DOHH2 (cell line): ENCODE results near the gene SAMD5.

Experiments used
- H3F3A ChIP-seq: fragments of 200-600 bp; sonication (generic), shearing (Covaris generic); 2 replicates; pipeline ENCODE4 v1.6.0; 2016; ENCODE audit warnings: antibody characterized with exemption, mild to moderate bottlenecking; ENCODE audit not compliant: control insufficient read depth, insufficient read depth
- H3K27ac ChIP-seq: fragments of 200-600 bp; sonication (generic); 2 replicates; pipeline ENCODE4 v1.5.1; 2014; ENCODE audit warnings: low read depth, mild to moderate bottlenecking, low read length, moderate library complexity
- H3K27me3 ChIP-seq: fragments of 200-600 bp; sonication (generic); 2 replicates; pipeline ENCODE4 v1.6.1; 2014; ENCODE audit warnings: mild to moderate bottlenecking, low read length, mixed read lengths; ENCODE audit not compliant: control insufficient read depth
- H3K36me3 ChIP-seq: fragments of 200-600 bp; sonication (generic); 2 replicates; pipeline ENCODE4 v1.6.1; 2014; ENCODE audit warnings: mild to moderate bottlenecking, low read length, moderate library complexity, mixed read lengths; ENCODE audit not compliant: control insufficient read depth
- H3K4me1 ChIP-seq: fragments of 200-600 bp; sonication (generic); 2 replicates; pipeline ENCODE4 v1.6.1; 2014; ENCODE audit warnings: mild to moderate bottlenecking, low read length, mixed read lengths; ENCODE audit not compliant: control insufficient read depth
- H3K4me2 ChIP-seq: fragments of 200-600 bp; sonication (generic); 2 replicates; pipeline ENCODE4 v1.6.0; 2014; ENCODE audit warnings: mild to moderate bottlenecking, low read length, moderate library complexity
- H3K4me3 ChIP-seq: fragments of 200-600 bp; sonication (generic); 2 replicates; pipeline ENCODE4 v1.5.1; 2014; ENCODE audit warnings: mild to moderate bottlenecking, low read length, mixed read lengths
- H3K79me2 ChIP-seq: fragments of 200-600 bp; sonication (generic); 2 replicates; pipeline ENCODE4 v1.6.1; 2014; ENCODE audit warnings: mild to moderate bottlenecking, low read length, mixed read lengths; ENCODE audit not compliant: control insufficient read depth
- H3K9me2 ChIP-seq: fragments of 200-600 bp; sonication (generic); replicated peaks from 2 replicates; pipeline ENCODE4 v1.6.1; 2014; ENCODE audit warnings: mild to moderate bottlenecking, low read length, mixed read lengths; ENCODE audit not compliant: control insufficient read depth
- H3K9me3 ChIP-seq: fragments of 200-600 bp; sonication (generic); 2 replicates; pipeline ENCODE4 v1.6.1; 2014; ENCODE audit warnings: antibody characterized with exemption, low read length, mixed read lengths; ENCODE audit not compliant: control insufficient read depth, insufficient read depth
- H4K20me1 ChIP-seq: fragments of 200-600 bp; sonication (generic); 2 replicates; pipeline ENCODE4 v1.6.0; 2014; ENCODE audit warnings: low read depth, mild to moderate bottlenecking, antibody characterized with exemption, low read length, moderate library complexity; ENCODE audit not compliant: control insufficient read depth, insufficient read depth
- EZH2phosphoT487 ChIP-seq: fragments of 200-600 bp; sonication (generic); IDR thresholded peaks from 2 replicates; pipeline ENCODE4 v1.6.1; 2017; ENCODE audit warnings: borderline replicate concordance, mild to moderate bottlenecking, antibody characterized with exemption, low read length, moderate library complexity, mixed read lengths
- TF ChIP-seq, protein P1 (sequence below): fragments of 200-600 bp; sonication (generic); IDR thresholded peaks from one replicate; pipeline ENCODE4 v1.5.1; 2014; ENCODE audit warnings: antibody characterized with exemption, mild to moderate bottlenecking, low read depth, low read length; ENCODE audit not compliant: poor library complexity, severe bottlenecking

SAMD5 gene

DNA sequence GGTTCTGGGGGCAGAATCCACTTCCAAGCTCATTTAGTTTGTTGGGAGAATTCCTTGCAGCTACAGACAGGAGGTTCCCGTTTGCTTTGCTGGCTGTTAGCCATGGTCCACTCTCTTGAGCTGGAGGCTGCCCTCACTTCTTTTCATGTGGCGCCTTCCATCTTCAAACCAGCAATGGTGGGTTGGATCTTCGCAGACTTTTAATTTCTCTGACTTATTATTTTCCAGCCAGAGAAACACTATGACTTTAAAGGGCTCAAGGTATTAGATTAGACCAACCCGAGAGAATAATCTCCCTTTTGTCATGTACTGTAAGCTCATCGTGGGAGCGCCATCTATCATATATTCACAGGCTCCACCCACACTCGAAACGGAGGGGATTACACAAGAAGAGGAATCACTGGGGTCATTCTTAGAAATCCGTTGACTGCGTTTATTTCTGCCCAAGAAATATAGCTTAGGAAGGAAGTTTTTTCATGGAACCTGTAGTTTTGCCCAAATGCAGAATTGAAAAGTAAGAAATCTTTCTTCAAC is 38.9 kb downstream of the SAMD5 start:
- H3K79me2 ChIP-seq, result no peaks in the 10 kb centered on the region
- no peak overlapping the region for H3K4me3 ChIP-seq
- no peaks in the 10 kb centered on the region for H3K36me3 ChIP-seq
- H3K4me2 ChIP-seq, result no peak overlapping the region
- H3K4me1 ChIP-seq, result no peaks in the 10 kb centered on the region
- no peaks in the 10 kb centered on the region for H4K20me1 ChIP-seq
- no peaks in the 10 kb centered on the region for H3F3A ChIP-seq
- no peak overlapping the region for H3K27ac ChIP-seq
- no peaks in the 10 kb centered on the region for H3K9me3 ChIP-seq
- TF ChIP-seq, protein P1, sequence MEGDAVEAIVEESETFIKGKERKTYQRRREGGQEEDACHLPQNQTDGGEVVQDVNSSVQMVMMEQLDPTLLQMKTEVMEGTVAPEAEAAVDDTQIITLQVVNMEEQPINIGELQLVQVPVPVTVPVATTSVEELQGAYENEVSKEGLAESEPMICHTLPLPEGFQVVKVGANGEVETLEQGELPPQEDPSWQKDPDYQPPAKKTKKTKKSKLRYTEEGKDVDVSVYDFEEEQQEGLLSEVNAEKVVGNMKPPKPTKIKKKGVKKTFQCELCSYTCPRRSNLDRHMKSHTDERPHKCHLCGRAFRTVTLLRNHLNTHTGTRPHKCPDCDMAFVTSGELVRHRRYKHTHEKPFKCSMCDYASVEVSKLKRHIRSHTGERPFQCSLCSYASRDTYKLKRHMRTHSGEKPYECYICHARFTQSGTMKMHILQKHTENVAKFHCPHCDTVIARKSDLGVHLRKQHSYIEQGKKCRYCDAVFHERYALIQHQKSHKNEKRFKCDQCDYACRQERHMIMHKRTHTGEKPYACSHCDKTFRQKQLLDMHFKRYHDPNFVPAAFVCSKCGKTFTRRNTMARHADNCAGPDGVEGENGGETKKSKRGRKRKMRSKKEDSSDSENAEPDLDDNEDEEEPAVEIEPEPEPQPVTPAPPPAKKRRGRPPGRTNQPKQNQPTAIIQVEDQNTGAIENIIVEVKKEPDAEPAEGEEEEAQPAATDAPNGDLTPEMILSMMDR, result no peak
- no peak for TF ChIP-seq EZH2phosphoT487
- H3K9me2 ChIP-seq, result no peaks in the 10 kb centered on the region
- H3K27me3 ChIP-seq, result no peaks in the 10 kb centered on the region

DNA sequence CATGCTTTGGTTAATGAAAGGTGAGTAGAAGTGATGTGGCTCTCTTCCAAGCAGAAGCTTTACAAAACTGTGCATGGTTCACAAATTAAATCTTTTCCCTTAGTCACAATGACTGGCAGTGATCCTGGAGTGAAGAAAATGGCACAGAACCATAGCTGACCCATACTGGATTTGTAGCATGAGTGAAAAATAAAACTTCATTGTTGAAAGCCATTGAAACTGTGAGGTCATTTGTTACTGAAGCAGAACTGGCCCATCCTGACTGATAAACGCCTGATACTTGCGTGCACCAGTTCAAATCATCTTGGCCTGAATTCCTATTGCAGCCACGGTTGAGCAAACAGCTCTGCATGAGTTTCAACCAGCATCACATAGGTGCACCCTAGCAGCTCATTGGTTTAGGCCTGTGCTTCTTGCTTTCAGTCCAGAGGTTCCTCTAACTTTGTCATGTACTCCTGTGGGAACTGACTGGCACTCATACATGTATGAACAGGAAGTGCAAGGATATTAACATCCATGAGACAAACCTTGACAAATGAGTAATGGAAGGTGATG is 40.5 kb downstream of the SAMD5 start:
- Histone ChIP-seq H3K4me2 (no peak overlapping the region), H3K27me3 (no peaks in the 10 kb centered on the region), H4K20me1 (no peaks in the 10 kb centered on the region), H3K36me3 (no peaks in the 10 kb centered on the region), H3K9me2 (no peaks in the 10 kb centered on the region), H3K79me2 (no peaks in the 10 kb centered on the region), H3K27ac (no peak overlapping the region), H3K4me1 (no peaks in the 10 kb centered on the region), H3F3A (no peaks in the 10 kb centered on the region), H3K9me3 (no peaks in the 10 kb centered on the region), H3K4me3 (no peak overlapping the region)
- TF ChIP-seq, protein P1, result no peak
- TF ChIP-seq EZH2phosphoT487, result no peak

DNA sequence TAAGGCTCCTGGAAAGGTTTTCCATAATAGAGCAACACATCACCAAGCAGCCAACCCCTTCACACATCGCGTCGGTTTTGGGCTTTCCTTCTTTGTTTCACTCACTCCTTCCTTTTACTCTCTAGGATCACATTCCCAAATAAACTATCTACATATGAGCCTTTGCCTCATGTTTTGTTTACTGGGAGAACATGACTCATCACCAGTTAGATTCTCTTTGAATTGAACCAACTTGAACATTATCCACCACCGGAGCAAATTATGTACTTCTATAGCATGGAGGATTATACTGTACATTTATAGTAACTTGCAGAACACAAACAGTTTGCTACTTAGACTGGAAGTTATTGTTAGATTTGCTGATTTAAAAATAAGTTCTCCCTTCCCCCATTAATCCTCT is 41.0 kb downstream of the SAMD5 start:
- Histone ChIP-seq H3F3A (no peaks in the 10 kb centered on the region), H3K9me2 (no peaks in the 10 kb centered on the region), H3K27me3 (no peaks in the 10 kb centered on the region), H3K9me3 (no peaks in the 10 kb centered on the region), H3K36me3 (no peaks in the 10 kb centered on the region), H3K79me2 (no peaks in the 10 kb centered on the region), H3K4me3 (no peak overlapping the region), H4K20me1 (no peaks in the 10 kb centered on the region), H3K4me1 (no peaks in the 10 kb centered on the region), H3K27ac (no peak overlapping the region), H3K4me2 (no peak overlapping the region)
- TF ChIP-seq, protein P1, result no peak
- TF ChIP-seq EZH2phosphoT487, result no peak
